K562 (cell line): ENCODE results near the gene DGKZ. TPM values are rescaled to one million over a fixed set of nuclear protein-coding genes. Genes with fewer than 3 reads are reported as not detected.
A peak's percentile ranks its signal among the peaks of the same experiment; 100 is the strongest.

ENCODE experiments used
- EZH2 ChIP-seq: IDR thresholded peaks from 2 replicates; pipeline ENCODE4 v1.6.1; 2012; ENCODE audit warnings: low read depth, mild to moderate bottlenecking, inconsistent platforms, low read length, borderline replicate concordance
- HCFC1 ChIP-seq: IDR thresholded peaks from 2 replicates; pipeline ENCODE4 v1.6.1; 2012; ENCODE audit warnings: low read depth, low read length, improper control_type of control experiment
- KLF10 ChIP-seq: fragments of 250-450 bp; sonication (Bioruptor Pico); IDR thresholded peaks from 2 replicates; pipeline ENCODE4 v1.6.1; 2021; ENCODE audit warnings: matching md5 sums
- MCM7 ChIP-seq, 2 experiments: fragments of 450-650 bp; IDR thresholded peaks; 2 replicates each; pipeline ENCODE4 v1.6.1; 2016 to 2018
- NR4A1 ChIP-seq, 2 experiments: fragments of 250-450 bp in 1 of 2; fragments of 450-650 bp in 1 of 2; sonication (Bioruptor Pico) in 1 of 2; IDR thresholded peaks; 2 replicates each; pipeline versions ENCODE4 v1.4.0 to v1.6.1; 2016 to 2020; ENCODE audit warnings: mild to moderate bottlenecking in 2 of 2, missing compliant biosample characterization in 1 of 2, missing genetic modification characterization in 1 of 2, moderate library complexity in 1 of 2
- SNIP1 ChIP-seq: fragments of 450-650 bp; IDR thresholded peaks from 2 replicates; pipeline ENCODE4 v1.7.1; 2017; ENCODE audit warnings: low read depth, mild to moderate bottlenecking
- STAT5B ChIP-seq: fragments of 250-450 bp; sonication (Bioruptor Pico); IDR thresholded peaks from 2 replicates; pipeline ENCODE4 v1.8.0; 2021; ENCODE audit warnings: mild to moderate bottlenecking, inconsistent platforms
- THAP7 ChIP-seq: fragments of 250-450 bp; sonication (Bioruptor Pico); IDR thresholded peaks from 2 replicates; pipeline ENCODE4 v1.5.0; 2021
- YY1 ChIP-seq, 3 experiments: IDR thresholded peaks; 2 replicates each; pipeline ENCODE4 v1.6.1; 2011; ENCODE audit warnings: low read length in 2 of 3, mild to moderate bottlenecking in 2 of 3, moderate library complexity in 2 of 3, borderline replicate concordance in 1 of 3, control low read depth in 1 of 3, low read depth in 1 of 3; ENCODE audit not compliant: insufficient read depth in 3 of 3, insufficient replicate concordance in 2 of 3, control insufficient read depth in 1 of 3, insufficient read length in 1 of 3; ENCODE audit errors: extremely low read depth in 1 of 3
- ZBTB5 ChIP-seq: fragments of 450-650 bp; IDR thresholded peaks from 2 replicates; pipeline ENCODE4 v1.6.1; 2017; ENCODE audit warnings: antibody characterized with exemption
- ZNF184 ChIP-seq: sonication (generic); formaldehyde crosslinking; IDR thresholded peaks from 2 replicates; pipeline ENCODE4 v1.5.0; 2020; ENCODE audit warnings: missing genetic modification reagents
- ZNF586 ChIP-seq: fragments of 450-650 bp; formaldehyde crosslinking; conservative IDR thresholded peaks from 2 replicates; pipeline ENCODE4 v1.4.0; 2020; ENCODE audit warnings: mild to moderate bottlenecking, moderate library complexity
- ZNF696 ChIP-seq: fragments of 250-450 bp; sonication (Bioruptor Pico); conservative IDR thresholded peaks from 2 replicates; pipeline ENCODE4 v1.4.0; 2020; ENCODE audit warnings: mild to moderate bottlenecking, moderate library complexity
- ZNF785 ChIP-seq: fragments of 250-450 bp; sonication (Bioruptor Pico); IDR thresholded peaks from 2 replicates; pipeline ENCODE4 v1.4.0; 2020; ENCODE audit warnings: mild to moderate bottlenecking
- polyA plus RNA-seq, 8 experiments: library from polyadenylated mRNA; depleted of rRNA in 4 of 8; stranded (reverse) in 5 of 8; unstranded in 3 of 8; fragments of >200 nt; fragmentation: Nextera tagmentation in 2 of 8; fragmentation: Illumina TruSeq in 1 of 8; extraction: Ambion mirVana in 2 of 8; extraction: Trizol in 1 of 8; gene quantifications; 2 replicates each; pipeline versions ENCODE4 v1.2.1 to v1.2.3, GENCODE V29; 2011 to 2014; ENCODE audit warnings: inconsistent platforms in 1 of 8, missing spikeins in 1 of 8
- total RNA-seq, 7 experiments: library from RNA; depleted of rRNA in 6 of 7; stranded (reverse); fragments of >200 nt in 6 of 7; fragmentation: Illumina TruSeq in 2 of 7; extraction: Trizol in 2 of 7; gene quantifications; 2 replicates each; pipeline versions ENCODE4 v1.2.1 to v1.2.3, GENCODE V29; 2011 to 2021; ENCODE audit warnings: low replicate concordance in 1 of 7
- TF ChIP-seq, protein P1 (sequence below), 2 experiments: fragments of 250-450 bp in 1 of 2; fragments of 450-650 bp in 1 of 2; sonication (Bioruptor Pico) in 1 of 2; IDR thresholded peaks; 2 replicates each; pipeline versions ENCODE4 v1.6.1 to v1.8.0; 2016 to 2021; ENCODE audit warnings: mild to moderate bottlenecking in 2 of 2, moderate library complexity in 2 of 2, missing compliant biosample characterization in 1 of 2, missing genetic modification characterization in 1 of 2
- TF ChIP-seq, protein P2 (sequence below): IDR thresholded peaks from 3 replicates; pipeline ENCODE4 v1.6.1; 2011; ENCODE audit warnings: borderline replicate concordance, mild to moderate bottlenecking, moderate library complexity; ENCODE audit not compliant: insufficient read length; ENCODE audit errors: extremely low read depth

Gene DGKZ
- total and polyA plus RNA-seq, 9 of the 15 experiments (the other 6 are each of a cell fraction or from before 2014, with no cell fraction given): 0.51 to 100 (median 44.2) TPM

GRCh38 chr11:46392421-46393230 lies 45.4 kb downstream of the DGKZ start (continued):
- TF ChIP-seq, protein P1, sequence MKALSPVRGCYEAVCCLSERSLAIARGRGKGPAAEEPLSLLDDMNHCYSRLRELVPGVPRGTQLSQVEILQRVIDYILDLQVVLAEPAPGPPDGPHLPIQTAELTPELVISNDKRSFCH (CRISPR knock-in tag; IDR thresholded peaks at IDR 0.05): no peak
- TF ChIP-seq, protein P1 (tag; IDR thresholded peaks at IDR 0.05): 0 out of 2 replicates have a peak, but pooled peaks have one; percentile 32
- TF ChIP-seq ZNF785 (CRISPR knock-in tag): no peak
- TF ChIP-seq ZNF696 (CRISPR knock-in tag): no peak
- TF ChIP-seq EZH2: no peak
- no peak for TF ChIP-seq KLF10
- no peak for TF ChIP-seq STAT5B (CRISPR knock-in tag)
- no peak for TF ChIP-seq MCM7 (IDR thresholded peaks at IDR 0.05)
- no peak for TF ChIP-seq ZNF586
- 0 out of 2 replicates have a peak, but pooled peaks have one; percentile 18 for TF ChIP-seq ZBTB5
- TF ChIP-seq NR4A1 (CRISPR knock-in tag; IDR thresholded peaks at IDR 0.05): no peak
- TF ChIP-seq NR4A1 (tag; IDR thresholded peaks at IDR 0.05): 0 out of 2 replicates have a peak, but pooled peaks have one; percentile 23
- TF ChIP-seq, protein P2, sequence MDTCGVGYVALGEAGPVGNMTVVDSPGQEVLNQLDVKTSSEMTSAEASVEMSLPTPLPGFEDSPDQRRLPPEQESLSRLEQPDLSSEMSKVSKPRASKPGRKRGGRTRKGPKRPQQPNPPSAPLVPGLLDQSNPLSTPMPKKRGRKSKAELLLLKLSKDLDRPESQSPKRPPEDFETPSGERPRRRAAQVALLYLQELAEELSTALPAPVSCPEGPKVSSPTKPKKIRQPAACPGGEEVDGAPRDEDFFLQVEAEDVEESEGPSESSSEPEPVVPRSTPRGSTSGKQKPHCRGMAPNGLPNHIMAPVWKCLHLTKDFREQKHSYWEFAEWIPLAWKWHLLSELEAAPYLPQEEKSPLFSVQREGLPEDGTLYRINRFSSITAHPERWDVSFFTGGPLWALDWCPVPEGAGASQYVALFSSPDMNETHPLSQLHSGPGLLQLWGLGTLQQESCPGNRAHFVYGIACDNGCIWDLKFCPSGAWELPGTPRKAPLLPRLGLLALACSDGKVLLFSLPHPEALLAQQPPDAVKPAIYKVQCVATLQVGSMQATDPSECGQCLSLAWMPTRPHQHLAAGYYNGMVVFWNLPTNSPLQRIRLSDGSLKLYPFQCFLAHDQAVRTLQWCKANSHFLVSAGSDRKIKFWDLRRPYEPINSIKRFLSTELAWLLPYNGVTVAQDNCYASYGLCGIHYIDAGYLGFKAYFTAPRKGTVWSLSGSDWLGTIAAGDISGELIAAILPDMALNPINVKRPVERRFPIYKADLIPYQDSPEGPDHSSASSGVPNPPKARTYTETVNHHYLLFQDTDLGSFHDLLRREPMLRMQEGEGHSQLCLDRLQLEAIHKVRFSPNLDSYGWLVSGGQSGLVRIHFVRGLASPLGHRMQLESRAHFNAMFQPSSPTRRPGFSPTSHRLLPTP: no peak
- TF ChIP-seq SNIP1: no peak
- TF ChIP-seq THAP7: no peak
- TF ChIP-seq YY1 (IDR thresholded peaks at IDR 0.05; ENCODE audit: borderline replicate concordance in 1 of 3, control insufficient read depth in 1 of 3, extremely low read depth in 1 of 3, insufficient read depth in 3 of 3, insufficient read length in 1 of 3, insufficient replicate concordance in 2 of 3, low read depth in 1 of 3, low read length in 2 of 3): peak in 2 of 3 experiments; percentile 42 to 51
- no peak for TF ChIP-seq ZNF184
- TF ChIP-seq HCFC1: peak; percentile 9; the same call in 1 of the 2 replicates
